ENCODE measurements around the gene KLHL24. TPM values are rescaled to one million over a fixed set of nuclear protein-coding genes. Genes with fewer than 3 reads are reported as not detected.

KLHL24 gene
- total and polyA plus RNA-seq, 2 experiments from 2014 or later, result 8.2 to 51.0 TPM

DNA sequence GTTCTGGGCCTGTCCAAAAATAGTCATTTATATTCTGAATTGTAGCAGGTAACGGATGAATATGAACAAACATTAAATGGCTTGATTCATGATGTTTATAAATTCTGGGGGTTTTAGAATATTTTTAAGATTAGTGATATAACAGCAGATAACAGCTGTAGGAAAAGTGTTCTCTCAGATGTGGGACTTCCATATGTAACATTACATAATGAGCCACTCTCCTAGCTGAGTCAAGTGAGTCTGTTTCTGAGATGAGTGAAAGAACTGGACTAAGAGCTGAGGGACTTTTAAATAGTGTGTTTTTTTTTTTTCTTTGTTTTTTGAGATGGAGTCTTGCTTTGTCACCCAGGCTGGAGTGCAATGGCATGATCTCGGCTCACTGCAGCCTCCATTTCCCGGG, 76.1 kb downstream of the KLHL24 start (continued):
- TF ChIP-seq, protein P1, sequence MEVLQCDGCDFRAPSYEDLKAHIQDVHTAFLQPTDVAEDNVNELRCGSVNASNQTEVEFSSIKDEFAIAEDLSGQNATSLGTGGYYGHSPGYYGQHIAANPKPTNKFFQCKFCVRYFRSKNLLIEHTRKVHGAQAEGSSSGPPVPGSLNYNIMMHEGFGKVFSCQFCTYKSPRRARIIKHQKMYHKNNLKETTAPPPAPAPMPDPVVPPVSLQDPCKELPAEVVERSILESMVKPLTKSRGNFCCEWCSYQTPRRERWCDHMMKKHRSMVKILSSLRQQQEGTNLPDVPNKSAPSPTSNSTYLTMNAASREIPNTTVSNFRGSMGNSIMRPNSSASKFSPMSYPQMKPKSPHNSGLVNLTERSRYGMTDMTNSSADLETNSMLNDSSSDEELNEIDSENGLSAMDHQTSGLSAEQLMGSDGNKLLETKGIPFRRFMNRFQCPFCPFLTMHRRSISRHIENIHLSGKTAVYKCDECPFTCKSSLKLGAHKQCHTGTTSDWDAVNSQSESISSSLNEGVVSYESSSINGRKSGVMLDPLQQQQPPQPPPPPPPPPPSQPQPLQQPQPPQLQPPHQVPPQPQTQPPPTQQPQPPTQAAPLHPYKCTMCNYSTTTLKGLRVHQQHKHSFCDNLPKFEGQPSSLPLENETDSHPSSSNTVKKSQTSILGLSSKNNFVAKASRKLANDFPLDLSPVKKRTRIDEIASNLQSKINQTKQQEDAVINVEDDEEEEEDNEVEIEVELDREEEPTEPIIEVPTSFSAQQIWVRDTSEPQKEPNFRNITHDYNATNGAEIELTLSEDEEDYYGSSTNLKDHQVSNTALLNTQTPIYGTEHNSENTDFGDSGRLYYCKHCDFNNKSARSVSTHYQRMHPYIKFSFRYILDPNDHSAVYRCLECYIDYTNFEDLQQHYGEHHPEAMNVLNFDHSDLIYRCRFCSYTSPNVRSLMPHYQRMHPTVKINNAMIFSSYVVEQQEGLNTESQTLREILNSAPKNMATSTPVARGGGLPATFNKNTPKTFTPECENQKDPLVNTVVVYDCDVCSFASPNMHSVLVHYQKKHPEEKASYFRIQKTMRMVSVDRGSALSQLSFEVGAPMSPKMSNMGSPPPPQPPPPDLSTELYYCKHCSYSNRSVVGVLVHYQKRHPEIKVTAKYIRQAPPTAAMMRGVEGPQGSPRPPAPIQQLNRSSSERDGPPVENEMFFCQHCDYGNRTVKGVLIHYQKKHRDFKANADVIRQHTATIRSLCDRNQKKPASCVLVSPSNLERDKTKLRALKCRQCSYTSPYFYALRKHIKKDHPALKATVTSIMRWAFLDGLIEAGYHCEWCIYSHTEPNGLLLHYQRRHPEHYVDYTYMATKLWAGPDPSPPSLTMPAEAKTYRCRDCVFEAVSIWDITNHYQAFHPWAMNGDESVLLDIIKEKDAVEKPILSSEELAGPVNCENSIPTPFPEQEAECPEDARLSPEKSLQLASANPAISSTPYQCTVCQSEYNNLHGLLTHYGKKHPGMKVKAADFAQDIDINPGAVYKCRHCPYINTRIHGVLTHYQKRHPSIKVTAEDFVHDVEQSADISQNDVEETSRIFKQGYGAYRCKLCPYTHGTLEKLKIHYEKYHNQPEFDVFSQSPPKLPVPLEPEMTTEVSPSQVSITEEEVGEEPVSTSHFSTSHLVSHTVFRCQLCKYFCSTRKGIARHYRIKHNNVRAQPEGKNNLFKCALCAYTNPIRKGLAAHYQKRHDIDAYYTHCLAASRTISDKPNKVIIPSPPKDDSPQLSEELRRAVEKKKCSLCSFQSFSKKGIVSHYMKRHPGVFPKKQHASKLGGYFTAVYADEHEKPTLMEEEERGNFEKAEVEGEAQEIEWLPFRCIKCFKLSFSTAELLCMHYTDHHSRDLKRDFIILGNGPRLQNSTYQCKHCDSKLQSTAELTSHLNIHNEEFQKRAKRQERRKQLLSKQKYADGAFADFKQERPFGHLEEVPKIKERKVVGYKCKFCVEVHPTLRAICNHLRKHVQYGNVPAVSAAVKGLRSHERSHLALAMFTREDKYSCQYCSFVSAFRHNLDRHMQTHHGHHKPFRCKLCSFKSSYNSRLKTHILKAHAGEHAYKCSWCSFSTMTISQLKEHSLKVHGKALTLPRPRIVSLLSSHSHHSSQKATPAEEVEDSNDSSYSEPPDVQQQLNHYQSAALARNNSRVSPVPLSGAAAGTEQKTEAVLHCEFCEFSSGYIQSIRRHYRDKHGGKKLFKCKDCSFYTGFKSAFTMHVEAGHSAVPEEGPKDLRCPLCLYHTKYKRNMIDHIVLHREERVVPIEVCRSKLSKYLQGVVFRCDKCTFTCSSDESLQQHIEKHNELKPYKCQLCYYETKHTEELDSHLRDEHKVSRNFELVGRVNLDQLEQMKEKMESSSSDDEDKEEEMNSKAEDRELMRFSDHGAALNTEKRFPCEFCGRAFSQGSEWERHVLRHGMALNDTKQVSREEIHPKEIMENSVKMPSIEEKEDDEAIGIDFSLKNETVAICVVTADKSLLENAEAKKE (CRISPR knock-in tag; IDR thresholded peaks at IDR 0.05), result no peak
- TF ChIP-seq EZH2 (IDR thresholded peaks at IDR 0.05; ENCODE audit: low read depth, unreplicated experiment) (no peak), ZNF114 (CRISPR knock-in tag; IDR thresholded peaks at IDR 0.05) (no peak), ZNF331 (CRISPR knock-in tag; IDR thresholded peaks at IDR 0.05; ENCODE audit: low read depth) (no peak), POLR2AphosphoS5 (IDR thresholded peaks at IDR 0.05; ENCODE audit: low read depth) (no peak)
- TF ChIP-seq, protein P2, sequence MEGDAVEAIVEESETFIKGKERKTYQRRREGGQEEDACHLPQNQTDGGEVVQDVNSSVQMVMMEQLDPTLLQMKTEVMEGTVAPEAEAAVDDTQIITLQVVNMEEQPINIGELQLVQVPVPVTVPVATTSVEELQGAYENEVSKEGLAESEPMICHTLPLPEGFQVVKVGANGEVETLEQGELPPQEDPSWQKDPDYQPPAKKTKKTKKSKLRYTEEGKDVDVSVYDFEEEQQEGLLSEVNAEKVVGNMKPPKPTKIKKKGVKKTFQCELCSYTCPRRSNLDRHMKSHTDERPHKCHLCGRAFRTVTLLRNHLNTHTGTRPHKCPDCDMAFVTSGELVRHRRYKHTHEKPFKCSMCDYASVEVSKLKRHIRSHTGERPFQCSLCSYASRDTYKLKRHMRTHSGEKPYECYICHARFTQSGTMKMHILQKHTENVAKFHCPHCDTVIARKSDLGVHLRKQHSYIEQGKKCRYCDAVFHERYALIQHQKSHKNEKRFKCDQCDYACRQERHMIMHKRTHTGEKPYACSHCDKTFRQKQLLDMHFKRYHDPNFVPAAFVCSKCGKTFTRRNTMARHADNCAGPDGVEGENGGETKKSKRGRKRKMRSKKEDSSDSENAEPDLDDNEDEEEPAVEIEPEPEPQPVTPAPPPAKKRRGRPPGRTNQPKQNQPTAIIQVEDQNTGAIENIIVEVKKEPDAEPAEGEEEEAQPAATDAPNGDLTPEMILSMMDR (conservative IDR thresholded peaks at IDR 0.05; ENCODE audit: low read depth in 2 of 2), result no peak
- TF ChIP-seq, protein P3, sequence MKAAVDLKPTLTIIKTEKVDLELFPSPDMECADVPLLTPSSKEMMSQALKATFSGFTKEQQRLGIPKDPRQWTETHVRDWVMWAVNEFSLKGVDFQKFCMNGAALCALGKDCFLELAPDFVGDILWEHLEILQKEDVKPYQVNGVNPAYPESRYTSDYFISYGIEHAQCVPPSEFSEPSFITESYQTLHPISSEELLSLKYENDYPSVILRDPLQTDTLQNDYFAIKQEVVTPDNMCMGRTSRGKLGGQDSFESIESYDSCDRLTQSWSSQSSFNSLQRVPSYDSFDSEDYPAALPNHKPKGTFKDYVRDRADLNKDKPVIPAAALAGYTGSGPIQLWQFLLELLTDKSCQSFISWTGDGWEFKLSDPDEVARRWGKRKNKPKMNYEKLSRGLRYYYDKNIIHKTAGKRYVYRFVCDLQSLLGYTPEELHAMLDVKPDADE (IDR thresholded peaks at IDR 0.05), result no peak
